ENCODE data around the gene WNT9A.

DNA sequence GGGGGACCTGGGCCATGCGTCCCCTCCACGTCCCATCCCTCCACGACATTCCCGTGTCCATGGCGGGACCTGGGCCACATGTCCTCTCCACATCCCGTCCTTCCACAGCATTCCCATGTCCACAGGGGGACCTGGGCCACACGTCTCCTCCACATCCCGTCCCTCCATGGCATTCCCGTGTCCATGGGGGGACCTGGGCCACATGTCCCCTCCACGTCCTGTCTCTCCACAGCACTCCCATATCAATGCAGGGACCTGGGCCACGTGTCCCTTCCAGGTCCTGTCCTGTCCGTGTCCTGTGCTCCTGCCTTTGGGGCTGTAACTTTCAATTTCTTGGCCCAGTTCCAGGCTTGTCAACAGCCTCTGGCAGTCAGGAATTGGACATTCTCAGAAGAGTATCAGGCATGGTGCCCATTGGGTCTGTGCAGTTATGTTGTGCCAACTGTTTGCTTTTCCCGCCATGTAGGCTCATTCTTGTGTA is 47.1 kb downstream of the WNT9A start:
- TF ChIP-seq, protein P1, sequence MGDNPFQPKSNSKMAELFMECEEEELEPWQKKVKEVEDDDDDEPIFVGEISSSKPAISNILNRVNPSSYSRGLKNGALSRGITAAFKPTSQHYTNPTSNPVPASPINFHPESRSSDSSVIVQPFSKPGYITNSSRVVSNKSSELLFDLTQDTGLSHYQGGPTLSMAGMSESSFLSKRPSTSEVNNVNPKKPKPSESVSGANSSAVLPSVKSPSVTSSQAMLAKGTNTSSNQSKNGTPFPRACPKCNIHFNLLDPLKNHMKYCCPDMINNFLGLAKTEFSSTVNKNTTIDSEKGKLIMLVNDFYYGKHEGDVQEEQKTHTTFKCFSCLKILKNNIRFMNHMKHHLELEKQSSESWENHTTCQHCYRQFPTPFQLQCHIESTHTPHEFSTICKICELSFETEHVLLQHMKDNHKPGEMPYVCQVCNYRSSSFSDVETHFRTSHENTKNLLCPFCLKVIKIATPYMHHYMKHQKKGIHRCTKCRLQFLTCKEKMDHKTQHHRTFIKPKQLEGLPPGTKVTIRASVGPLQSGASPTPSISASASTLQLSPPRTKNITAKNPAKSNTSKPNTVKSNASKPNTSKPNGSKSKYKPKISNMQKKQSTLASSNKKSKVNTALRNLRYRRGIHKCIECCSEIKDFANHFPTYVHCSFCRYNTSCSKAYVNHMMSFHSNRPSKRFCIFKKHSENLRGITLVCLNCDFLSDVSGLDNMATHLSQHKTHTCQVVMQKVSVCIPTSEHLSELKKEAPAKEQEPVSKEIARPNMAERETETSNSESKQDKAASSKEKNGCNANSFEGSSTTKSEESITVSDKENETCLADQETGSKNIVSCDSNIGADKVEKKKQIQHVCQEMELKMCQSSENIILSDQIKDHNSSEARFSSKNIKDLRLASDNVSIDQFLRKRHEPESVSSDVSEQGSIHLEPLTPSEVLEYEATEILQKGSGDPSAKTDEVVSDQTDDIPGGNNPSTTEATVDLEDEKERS (tag by site-specific recombination; IDR thresholded peaks at IDR 0.05), result no peak
- TF ChIP-seq, protein P2, sequence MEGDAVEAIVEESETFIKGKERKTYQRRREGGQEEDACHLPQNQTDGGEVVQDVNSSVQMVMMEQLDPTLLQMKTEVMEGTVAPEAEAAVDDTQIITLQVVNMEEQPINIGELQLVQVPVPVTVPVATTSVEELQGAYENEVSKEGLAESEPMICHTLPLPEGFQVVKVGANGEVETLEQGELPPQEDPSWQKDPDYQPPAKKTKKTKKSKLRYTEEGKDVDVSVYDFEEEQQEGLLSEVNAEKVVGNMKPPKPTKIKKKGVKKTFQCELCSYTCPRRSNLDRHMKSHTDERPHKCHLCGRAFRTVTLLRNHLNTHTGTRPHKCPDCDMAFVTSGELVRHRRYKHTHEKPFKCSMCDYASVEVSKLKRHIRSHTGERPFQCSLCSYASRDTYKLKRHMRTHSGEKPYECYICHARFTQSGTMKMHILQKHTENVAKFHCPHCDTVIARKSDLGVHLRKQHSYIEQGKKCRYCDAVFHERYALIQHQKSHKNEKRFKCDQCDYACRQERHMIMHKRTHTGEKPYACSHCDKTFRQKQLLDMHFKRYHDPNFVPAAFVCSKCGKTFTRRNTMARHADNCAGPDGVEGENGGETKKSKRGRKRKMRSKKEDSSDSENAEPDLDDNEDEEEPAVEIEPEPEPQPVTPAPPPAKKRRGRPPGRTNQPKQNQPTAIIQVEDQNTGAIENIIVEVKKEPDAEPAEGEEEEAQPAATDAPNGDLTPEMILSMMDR (tag by site-specific recombination; IDR thresholded peaks at IDR 0.05), result no peak
- TF ChIP-seq ZNF121 (tag by site-specific recombination; IDR thresholded peaks at IDR 0.05) (no peak), ZSCAN23 (tag by site-specific recombination; IDR thresholded peaks at IDR 0.05) (no peak), SETDB1 (IDR thresholded peaks at IDR 0.05; ENCODE audit: insufficient read length, low read length) (no peak), ZBTB20 (tag by site-specific recombination; IDR thresholded peaks at IDR 0.05) (no peak), ZNF544 (tag by site-specific recombination; IDR thresholded peaks at IDR 0.05) (no peak), ZNF777 (tag by site-specific recombination; IDR thresholded peaks at IDR 0.05; ENCODE audit: borderline replicate concordance) (no peak), ZNF274 (IDR thresholded peaks at IDR 0.05; ENCODE audit: low read length) (no peak), ZNF274 (tag by site-specific recombination; IDR thresholded peaks at IDR 0.05; ENCODE audit: borderline replicate concordance) (no peak)
- TF ChIP-seq, protein P3, sequence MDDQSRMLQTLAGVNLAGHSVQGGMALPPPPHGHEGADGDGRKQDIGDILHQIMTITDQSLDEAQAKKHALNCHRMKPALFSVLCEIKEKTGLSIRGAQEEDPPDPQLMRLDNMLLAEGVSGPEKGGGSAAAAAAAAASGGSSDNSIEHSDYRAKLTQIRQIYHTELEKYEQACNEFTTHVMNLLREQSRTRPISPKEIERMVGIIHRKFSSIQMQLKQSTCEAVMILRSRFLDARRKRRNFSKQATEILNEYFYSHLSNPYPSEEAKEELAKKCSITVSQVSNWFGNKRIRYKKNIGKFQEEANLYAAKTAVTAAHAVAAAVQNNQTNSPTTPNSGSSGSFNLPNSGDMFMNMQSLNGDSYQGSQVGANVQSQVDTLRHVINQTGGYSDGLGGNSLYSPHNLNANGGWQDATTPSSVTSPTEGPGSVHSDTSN (CRISPR knock-in tag; IDR thresholded peaks at IDR 0.05), result no peak
- TF ChIP-seq, protein P4, sequence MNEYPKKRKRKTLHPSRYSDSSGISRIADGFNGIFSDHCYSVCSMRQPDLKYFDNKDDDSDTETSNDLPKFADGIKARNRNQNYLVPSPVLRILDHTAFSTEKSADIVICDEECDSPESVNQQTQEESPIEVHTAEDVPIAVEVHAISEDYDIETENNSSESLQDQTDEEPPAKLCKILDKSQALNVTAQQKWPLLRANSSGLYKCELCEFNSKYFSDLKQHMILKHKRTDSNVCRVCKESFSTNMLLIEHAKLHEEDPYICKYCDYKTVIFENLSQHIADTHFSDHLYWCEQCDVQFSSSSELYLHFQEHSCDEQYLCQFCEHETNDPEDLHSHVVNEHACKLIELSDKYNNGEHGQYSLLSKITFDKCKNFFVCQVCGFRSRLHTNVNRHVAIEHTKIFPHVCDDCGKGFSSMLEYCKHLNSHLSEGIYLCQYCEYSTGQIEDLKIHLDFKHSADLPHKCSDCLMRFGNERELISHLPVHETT (tag by site-specific recombination; IDR thresholded peaks at IDR 0.05), result no peak

Measured in HEK293 (cell line).